Measurements from ENCODE around the gene NCOA3. TPM values are rescaled to one million over a fixed set of nuclear protein-coding genes. Genes with fewer than 3 reads are reported as not detected.
"Not testable (repeated sequence)": the region's sequence is repeated elsewhere in the genome, so short reads cannot be mapped to it uniquely, and the experiment has no call there.

The NCOA3 gene
- total and polyA plus RNA-seq, 2 experiments from 2014 or later = 6.7 to 25.8 TPM

GRCh38 chr20:47459344-47460073 is 42.2 kb upstream of the NCOA3 start (continued):
- no peak for TF ChIP-seq ZNF462 (CRISPR knock-in tag; IDR thresholded peaks at IDR 0.05)
- no peak for TF ChIP-seq REST (IDR thresholded peaks at IDR 0.05; ENCODE audit: unreplicated experiment)
- TF ChIP-seq ZNF114 (CRISPR knock-in tag; IDR thresholded peaks at IDR 0.05) = no peak
- TF ChIP-seq CTCF (conservative IDR thresholded peaks at IDR 0.05; ENCODE audit: low read depth in 2 of 2) = no peak

- not testable (repeated sequence) for H3K4me1 Mint-ChIP-seq; H3K4me3 ChIP-seq; H3K36me3 Mint-ChIP-seq (ENCODE audit: low read depth); H3K27me3 ChIP-seq (ENCODE audit: insufficient read depth); H3K4me2 ChIP-seq; H3K9me2 ChIP-seq (ENCODE audit: insufficient read depth); H3K9me3 Mint-ChIP-seq; ATAC-seq; DNase-seq (ENCODE audit: low spot score); H4K20me1 ChIP-seq (replicated peaks; ENCODE audit: insufficient read depth); H3K4me1 ChIP-seq (ENCODE audit: insufficient read depth); H3K79me2 ChIP-seq (replicated peaks; ENCODE audit: insufficient read depth); H3K27ac ChIP-seq (ENCODE audit: low read depth); H3K27me3 Mint-ChIP-seq (ENCODE audit: insufficient read depth, low read depth, poor library complexity); H3K36me3 ChIP-seq (ENCODE audit: insufficient read depth); H3K4me3 Mint-ChIP-seq; H3F3A ChIP-seq (replicated peaks; ENCODE audit: low read depth); H3K27ac Mint-ChIP-seq
- H2AFZ ChIP-seq = peak overlapping the region; percentile 66; the same call in 1 of the 2 replicates
Measured at GRCh38 chr20:47460761-47461112, 41.0 kb upstream of the NCOA3 start.

Measured in GM23338 (cell line).